Suprapubic skin (tissue), 4 donors: ENCODE results near the gene SFRP5.

Source experiments
- CTCF ChIP-seq, 2 donors: fragments of 200-600 bp in 1 of 2; fragments of 450-650 bp in 1 of 2; sonication (generic) in 1 of 2; IDR thresholded peaks; one replicate each; pipeline ENCODE4 v1.5.1; 2016 to 2019; ENCODE audit warnings: antibody characterized with exemption in 2 of 2, mild to moderate bottlenecking in 1 of 2, moderate library complexity in 1 of 2
- POLR2A ChIP-seq, 2 donors: fragments of 450-650 bp; IDR thresholded peaks; one replicate each; pipeline ENCODE4 v1.6.1; 2017; ENCODE audit warnings: antibody characterized with exemption in 2 of 2, mild to moderate bottlenecking in 2 of 2, moderate library complexity in 2 of 2
- POLR2AphosphoS5 ChIP-seq, 3 donors: sonication (generic); formaldehyde crosslinking; IDR thresholded peaks; one replicate each; pipeline ENCODE4 v1.6.1; 2017; ENCODE audit warnings: antibody characterized with exemption in 3 of 3

- TF ChIP-seq POLR2A (IDR thresholded peaks at IDR 0.05) (no peak), CTCF (IDR thresholded peaks at IDR 0.05) (no peak), POLR2AphosphoS5 (IDR thresholded peaks at IDR 0.05) (no peak)
These were observed 52.2 kb downstream of the SFRP5 start for GRCh38 chr10:97719602-97720001.
